ENCODE results near the gene ZBBX.

- TF ChIP-seq POLR2A (IDR thresholded peaks at IDR 0.05; ENCODE audit: low read length) (no peak), GATA1 (IDR thresholded peaks at IDR 0.05; ENCODE audit: low read depth, low read length) (no peak)
Measured at GRCh38 chr3:167304077-167304476, 76.0 kb downstream of the ZBBX start.

Data from erythroblast (primary cell).